BE2C (cell line): ENCODE measurements around the gene TRPM5.

Source experiments
- DNase-seq: peaks from one replicate; pipeline ENCODE4 v3.0.0-alpha.2; 2020
- H3K27me3 ChIP-seq: fragments of 250-450 bp; sonication (Bioruptor Pico); 2 replicates; pipeline ENCODE4 v1.5.1; 2020; ENCODE audit warnings: mild to moderate bottlenecking
- H3K36me3 ChIP-seq: fragments of 250-450 bp; sonication (Bioruptor Pico); 2 replicates; pipeline ENCODE4 v1.5.1; 2020; ENCODE audit warnings: mild to moderate bottlenecking
- H3K4me1 ChIP-seq: fragments of 250-450 bp; sonication (Bioruptor Pico); 2 replicates; pipeline ENCODE4 v1.5.1; 2020
- H3K4me3 ChIP-seq: 2 replicates; pipeline ENCODE4 v1.5.1; 2011; ENCODE audit warnings: low read depth, low read length
- H3K9me3 ChIP-seq: fragments of 250-450 bp; sonication (Bioruptor Pico); 2 replicates; pipeline ENCODE4 v1.5.1; 2020
- TF ChIP-seq, protein P1 (sequence below): IDR thresholded peaks from 2 replicates; pipeline ENCODE4 v1.5.1; 2012; ENCODE audit warnings: mild to moderate bottlenecking, low read depth, low read length

The TRPM5 gene

DNA sequence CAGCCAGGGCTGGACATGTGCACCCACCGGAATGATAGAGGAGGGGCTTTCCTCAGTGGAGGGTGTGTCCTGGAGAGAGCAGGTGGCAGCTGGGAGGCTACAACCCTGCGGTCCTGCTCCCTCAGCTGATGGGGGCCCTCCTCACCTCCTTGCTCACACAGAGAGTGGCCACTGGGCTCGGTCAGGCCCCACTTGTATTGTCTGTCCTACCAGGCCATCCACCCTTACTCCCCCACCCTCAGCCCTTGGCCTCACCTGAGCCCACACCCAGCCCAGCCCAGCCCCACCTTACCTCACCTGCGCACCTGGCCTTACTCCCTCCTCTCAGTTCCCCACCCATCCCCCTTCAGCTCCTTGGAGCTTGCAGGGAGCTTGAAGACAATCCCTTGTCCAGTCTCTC, 3.1 kb downstream of the TRPM5 start:
- Histone ChIP-seq H3K4me1 (no peaks in the 10 kb centered on the region), H3K36me3 (no peaks in the 10 kb centered on the region), H3K9me3 (no peaks in the 10 kb centered on the region), H3K4me3 (no peak overlapping the region), H3K27me3 (peaks cover 13% of the 10 kb centered on the region)
- no peak for DNase-seq
- TF ChIP-seq, protein P1, sequence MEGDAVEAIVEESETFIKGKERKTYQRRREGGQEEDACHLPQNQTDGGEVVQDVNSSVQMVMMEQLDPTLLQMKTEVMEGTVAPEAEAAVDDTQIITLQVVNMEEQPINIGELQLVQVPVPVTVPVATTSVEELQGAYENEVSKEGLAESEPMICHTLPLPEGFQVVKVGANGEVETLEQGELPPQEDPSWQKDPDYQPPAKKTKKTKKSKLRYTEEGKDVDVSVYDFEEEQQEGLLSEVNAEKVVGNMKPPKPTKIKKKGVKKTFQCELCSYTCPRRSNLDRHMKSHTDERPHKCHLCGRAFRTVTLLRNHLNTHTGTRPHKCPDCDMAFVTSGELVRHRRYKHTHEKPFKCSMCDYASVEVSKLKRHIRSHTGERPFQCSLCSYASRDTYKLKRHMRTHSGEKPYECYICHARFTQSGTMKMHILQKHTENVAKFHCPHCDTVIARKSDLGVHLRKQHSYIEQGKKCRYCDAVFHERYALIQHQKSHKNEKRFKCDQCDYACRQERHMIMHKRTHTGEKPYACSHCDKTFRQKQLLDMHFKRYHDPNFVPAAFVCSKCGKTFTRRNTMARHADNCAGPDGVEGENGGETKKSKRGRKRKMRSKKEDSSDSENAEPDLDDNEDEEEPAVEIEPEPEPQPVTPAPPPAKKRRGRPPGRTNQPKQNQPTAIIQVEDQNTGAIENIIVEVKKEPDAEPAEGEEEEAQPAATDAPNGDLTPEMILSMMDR: no peak

DNA sequence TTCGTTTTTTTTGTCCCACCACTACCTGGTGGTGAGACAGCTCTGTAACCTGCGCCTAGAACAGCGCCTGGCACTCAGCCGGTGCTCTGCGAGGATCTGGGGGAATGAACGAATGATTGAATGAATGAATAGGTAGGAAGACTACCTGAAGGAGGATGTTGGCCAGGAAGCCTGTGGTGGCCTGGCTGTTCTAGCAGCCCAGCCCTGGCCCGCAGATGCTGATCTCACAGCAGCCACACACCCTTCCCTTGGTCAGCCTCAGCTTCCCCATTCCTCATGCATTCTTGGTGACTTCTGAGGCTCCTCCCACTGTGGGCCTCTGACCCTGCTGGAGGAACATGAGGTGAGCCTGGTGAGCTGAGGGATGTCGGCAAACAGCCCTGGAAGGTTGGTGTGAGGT, 3.7 kb downstream of the TRPM5 start:
- Histone ChIP-seq H3K36me3 (no peaks in the 10 kb centered on the region), H3K27me3 (peaks cover 8% of the 10 kb centered on the region)

GRCh38 chr11:2439820-2440219, 4.5 kb downstream of the TRPM5 start:
- no peaks in the 10 kb centered on the region for H3K4me1 ChIP-seq
- no peaks in the 10 kb centered on the region for H3K27me3 ChIP-seq
- TF ChIP-seq, protein P1: no peak
- H3K36me3 ChIP-seq: no peaks in the 10 kb centered on the region
- no peak overlapping the region for H3K4me3 ChIP-seq
- DNase-seq: no peak
- no peaks in the 10 kb centered on the region for H3K9me3 ChIP-seq

More for the DNA sequence above, 3.7 kb downstream of the TRPM5 start:
- H3K4me1 ChIP-seq: no peaks in the 10 kb centered on the region
- no peak overlapping the region for H3K4me3 ChIP-seq
- no peaks in the 10 kb centered on the region for H3K9me3 ChIP-seq
- DNase-seq: no peak
- TF ChIP-seq, protein P1: no peak

DNA sequence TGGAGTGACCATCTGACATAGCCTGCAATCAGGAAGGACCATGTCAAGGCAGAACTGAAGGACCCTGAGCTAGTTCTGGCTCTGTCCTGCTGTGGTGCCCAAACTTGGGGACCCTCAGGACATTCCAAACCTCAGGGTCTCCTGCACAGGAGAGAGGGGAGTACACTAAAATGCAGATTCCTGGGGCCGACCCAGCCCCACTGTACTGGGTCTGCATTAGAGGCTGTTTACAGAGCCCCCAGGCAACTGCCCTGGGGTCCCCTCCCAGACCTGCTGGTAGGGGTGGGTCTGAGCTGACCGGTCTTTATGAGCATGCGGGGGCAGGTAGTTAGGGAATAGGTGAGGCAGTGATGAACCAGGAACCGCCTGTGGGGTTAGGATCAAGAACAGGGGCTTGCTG, 6.8 kb downstream of the TRPM5 start:
- TF ChIP-seq, protein P1: no peak
- no peaks in the 10 kb centered on the region for H3K27me3 ChIP-seq
- H3K4me3 ChIP-seq: no peak overlapping the region
- H3K4me1 ChIP-seq: no peaks in the 10 kb centered on the region
- H3K9me3 ChIP-seq: no peaks in the 10 kb centered on the region
- no peaks in the 10 kb centered on the region for H3K36me3 ChIP-seq
- DNase-seq: no peak

DNA sequence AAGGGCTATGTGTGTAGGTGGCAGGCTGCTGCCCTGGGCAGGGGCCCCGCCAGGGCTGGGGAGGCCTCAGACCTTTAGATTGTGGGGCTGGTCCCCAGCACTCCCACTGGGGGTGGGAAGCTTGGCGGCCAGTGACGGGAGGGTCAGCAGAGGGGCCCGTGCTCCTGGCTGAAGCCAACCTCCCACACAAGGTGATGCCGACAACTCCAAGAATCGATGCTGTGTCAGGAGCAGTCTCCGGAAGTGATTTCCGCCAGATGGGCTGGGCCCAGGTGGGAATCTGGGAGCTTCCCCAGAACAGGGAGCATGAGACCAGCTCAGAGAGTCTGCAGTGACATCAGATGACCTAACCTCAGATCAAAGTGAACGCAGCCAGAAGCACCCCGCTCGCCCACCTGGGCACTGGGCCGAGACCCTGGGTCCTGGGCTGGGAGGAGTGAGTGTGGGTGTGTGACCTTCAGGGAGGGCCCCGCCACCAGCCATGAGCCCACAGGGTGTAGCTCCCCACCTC, 7.7 kb downstream of the TRPM5 start:
- Histone ChIP-seq H3K4me1 (no peaks in the 10 kb centered on the region), H3K4me3 (no peak overlapping the region), H3K36me3 (no peaks in the 10 kb centered on the region), H3K27me3 (no peaks in the 10 kb centered on the region), H3K9me3 (no peaks in the 10 kb centered on the region)
- TF ChIP-seq, protein P1: no peak
- no peak for DNase-seq

- Histone ChIP-seq H3K36me3 (no peaks in the 10 kb centered on the region), H3K4me1 (no peaks in the 10 kb centered on the region), H3K9me3 (no peaks in the 10 kb centered on the region), H3K27me3 (no peaks in the 10 kb centered on the region), H3K4me3 (no peak overlapping the region)
- TF ChIP-seq, protein P1: no peak
- no peak for DNase-seq
Measured at GRCh38 chr11:2436013-2436520, 8.2 kb downstream of the TRPM5 start.
